DOHH2 (cell line): ENCODE data around the gene RPS23.

Experiments used
- H3F3A ChIP-seq: fragments of 200-600 bp; sonication (generic), shearing (Covaris generic); 2 replicates; pipeline ENCODE4 v1.6.0; 2016; ENCODE audit warnings: antibody characterized with exemption, mild to moderate bottlenecking; ENCODE audit not compliant: control insufficient read depth, insufficient read depth
- H3K27ac ChIP-seq: fragments of 200-600 bp; sonication (generic); 2 replicates; pipeline ENCODE4 v1.5.1; 2014; ENCODE audit warnings: low read depth, mild to moderate bottlenecking, low read length, moderate library complexity
- H3K27me3 ChIP-seq: fragments of 200-600 bp; sonication (generic); 2 replicates; pipeline ENCODE4 v1.6.1; 2014; ENCODE audit warnings: mild to moderate bottlenecking, low read length, mixed read lengths; ENCODE audit not compliant: control insufficient read depth
- H3K36me3 ChIP-seq: fragments of 200-600 bp; sonication (generic); 2 replicates; pipeline ENCODE4 v1.6.1; 2014; ENCODE audit warnings: mild to moderate bottlenecking, low read length, moderate library complexity, mixed read lengths; ENCODE audit not compliant: control insufficient read depth
- H3K4me1 ChIP-seq: fragments of 200-600 bp; sonication (generic); 2 replicates; pipeline ENCODE4 v1.6.1; 2014; ENCODE audit warnings: mild to moderate bottlenecking, low read length, mixed read lengths; ENCODE audit not compliant: control insufficient read depth
- H3K4me2 ChIP-seq: fragments of 200-600 bp; sonication (generic); 2 replicates; pipeline ENCODE4 v1.6.0; 2014; ENCODE audit warnings: mild to moderate bottlenecking, low read length, moderate library complexity
- H3K4me3 ChIP-seq: fragments of 200-600 bp; sonication (generic); 2 replicates; pipeline ENCODE4 v1.5.1; 2014; ENCODE audit warnings: mild to moderate bottlenecking, low read length, mixed read lengths
- H3K79me2 ChIP-seq: fragments of 200-600 bp; sonication (generic); 2 replicates; pipeline ENCODE4 v1.6.1; 2014; ENCODE audit warnings: mild to moderate bottlenecking, low read length, mixed read lengths; ENCODE audit not compliant: control insufficient read depth
- H3K9me2 ChIP-seq: fragments of 200-600 bp; sonication (generic); replicated peaks from 2 replicates; pipeline ENCODE4 v1.6.1; 2014; ENCODE audit warnings: mild to moderate bottlenecking, low read length, mixed read lengths; ENCODE audit not compliant: control insufficient read depth
- H3K9me3 ChIP-seq: fragments of 200-600 bp; sonication (generic); 2 replicates; pipeline ENCODE4 v1.6.1; 2014; ENCODE audit warnings: antibody characterized with exemption, low read length, mixed read lengths; ENCODE audit not compliant: control insufficient read depth, insufficient read depth
- H4K20me1 ChIP-seq: fragments of 200-600 bp; sonication (generic); 2 replicates; pipeline ENCODE4 v1.6.0; 2014; ENCODE audit warnings: low read depth, mild to moderate bottlenecking, antibody characterized with exemption, low read length, moderate library complexity; ENCODE audit not compliant: control insufficient read depth, insufficient read depth
- CTCF ChIP-seq: fragments of 200-600 bp; sonication (generic); IDR thresholded peaks from one replicate; pipeline ENCODE4 v1.5.1; 2014; ENCODE audit warnings: antibody characterized with exemption, mild to moderate bottlenecking, low read depth, low read length; ENCODE audit not compliant: poor library complexity, severe bottlenecking
- EZH2phosphoT487 ChIP-seq: fragments of 200-600 bp; sonication (generic); IDR thresholded peaks from 2 replicates; pipeline ENCODE4 v1.6.1; 2017; ENCODE audit warnings: borderline replicate concordance, mild to moderate bottlenecking, antibody characterized with exemption, low read length, moderate library complexity, mixed read lengths

Gene RPS23

GRCh38 chr5:82234885-82235284 is 43.3 kb downstream of the RPS23 start:
- H3K79me2 ChIP-seq, result no peaks in the 10 kb centered on the region
- no peak overlapping the region for H3K27ac ChIP-seq
- no peaks in the 10 kb centered on the region for H3K9me2 ChIP-seq
- H3K4me2 ChIP-seq, result no peak overlapping the region
- TF ChIP-seq EZH2phosphoT487 (no peak), CTCF (no peak)
- H3F3A ChIP-seq, result no peaks in the 10 kb centered on the region
- H3K4me1 ChIP-seq, result no peaks in the 10 kb centered on the region
- no peaks in the 10 kb centered on the region for H3K9me3 ChIP-seq
- no peaks in the 10 kb centered on the region for H3K36me3 ChIP-seq
- no peak overlapping the region for H3K4me3 ChIP-seq
- no peaks in the 10 kb centered on the region for H3K27me3 ChIP-seq
- H4K20me1 ChIP-seq, result no peaks in the 10 kb centered on the region

GRCh38 chr5:82225525-82226172 is 52.5 kb downstream of the RPS23 start:
- H3K4me1 ChIP-seq, result 0 out of 2 replicates have a peak, but pooled peaks cover 2% of the 10 kb centered on the region
- H3K27ac ChIP-seq, result no peak overlapping the region
- 0 out of 2 replicates have a peak overlapping the region, but pooled peaks have one; percentile 17 for H3K4me2 ChIP-seq

More at GRCh38 chr5:82225525-82226172, 52.5 kb downstream of the RPS23 start:
- no peaks in the 10 kb centered on the region for H3K36me3 ChIP-seq
- H3K27me3 ChIP-seq, result no peaks in the 10 kb centered on the region
- no peaks in the 10 kb centered on the region for H3K9me2 ChIP-seq
- TF ChIP-seq CTCF (peak; percentile 84), EZH2phosphoT487 (no peak)
- H3K79me2 ChIP-seq, result no peaks in the 10 kb centered on the region
- H3K9me3 ChIP-seq, result no peaks in the 10 kb centered on the region
- no peaks in the 10 kb centered on the region for H3F3A ChIP-seq
- H3K4me3 ChIP-seq, result no peak overlapping the region
- H4K20me1 ChIP-seq, result no peaks in the 10 kb centered on the region
